Choroid plexus epithelial cell (primary cell): ENCODE measurements around the gene AKT2.
"Not testable (repeated sequence)": the region's sequence is repeated elsewhere in the genome, so short reads cannot be mapped to it uniquely, and the experiment has no call there.

Experiments used
- DNase-seq: peaks from one replicate; pipeline ENCODE4 v3.0.0-alpha.2; 2010; ENCODE audit warnings: low read depth
- H3K4me3 ChIP-seq: 2 replicates; pipeline ENCODE4 v1.5.1; 2011; ENCODE audit warnings: low read depth, mild to moderate bottlenecking, control low read depth, low read length, moderate library complexity
- TF ChIP-seq, protein P1 (sequence below): conservative IDR thresholded peaks from 2 replicates; pipeline ENCODE4 v1.5.1; 2011; ENCODE audit warnings: low read depth, mild to moderate bottlenecking, control low read depth, inconsistent platforms, low read length, moderate library complexity

The AKT2 gene

DNA sequence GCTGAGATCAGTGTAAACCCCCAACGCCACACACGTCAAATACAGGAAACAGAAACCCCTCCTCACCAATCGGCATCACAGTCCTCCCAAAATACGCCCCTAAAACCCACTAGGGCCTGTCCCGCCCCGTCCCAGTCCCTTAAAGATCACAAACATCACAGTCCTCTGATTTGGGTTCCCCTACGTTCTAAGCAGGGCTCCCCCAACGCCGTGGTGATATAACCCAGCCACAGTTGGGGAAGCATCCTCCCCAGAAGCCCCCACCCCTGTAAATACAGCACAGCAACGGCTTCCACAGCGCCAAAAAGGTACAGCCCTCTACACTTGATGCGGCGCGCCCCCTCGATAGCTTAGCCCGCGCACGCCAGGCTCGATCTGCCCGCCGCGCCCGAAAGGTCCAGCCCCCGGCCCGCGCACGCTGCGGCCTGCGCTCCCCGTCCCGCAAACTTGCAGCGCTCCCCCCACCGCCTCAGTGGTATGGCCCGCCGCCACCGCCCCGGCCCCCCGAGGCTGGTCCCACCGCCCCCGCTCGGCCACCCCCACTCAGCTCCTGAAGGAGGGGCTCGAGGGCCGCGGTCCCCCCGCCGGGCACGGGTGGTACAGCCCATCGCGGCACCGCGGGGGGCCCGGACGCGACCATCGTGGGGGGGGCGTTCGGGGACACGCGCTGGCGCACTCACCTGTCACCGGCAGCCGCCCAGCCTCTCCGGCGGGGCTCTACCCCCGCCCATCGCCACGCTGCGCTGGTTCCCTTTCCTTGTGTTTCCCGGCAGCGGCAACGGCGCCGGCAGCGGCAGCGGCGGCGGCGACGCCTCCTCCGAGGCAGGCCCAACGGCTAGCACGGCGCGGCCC lies at the start of gene AKT2:
AKT2 (minus strand) TSS at position 845 of the 852 bp plus-strand sequence. CDS start 20,078 bp downstream, outside the sequence.
- TF ChIP-seq, protein P1, sequence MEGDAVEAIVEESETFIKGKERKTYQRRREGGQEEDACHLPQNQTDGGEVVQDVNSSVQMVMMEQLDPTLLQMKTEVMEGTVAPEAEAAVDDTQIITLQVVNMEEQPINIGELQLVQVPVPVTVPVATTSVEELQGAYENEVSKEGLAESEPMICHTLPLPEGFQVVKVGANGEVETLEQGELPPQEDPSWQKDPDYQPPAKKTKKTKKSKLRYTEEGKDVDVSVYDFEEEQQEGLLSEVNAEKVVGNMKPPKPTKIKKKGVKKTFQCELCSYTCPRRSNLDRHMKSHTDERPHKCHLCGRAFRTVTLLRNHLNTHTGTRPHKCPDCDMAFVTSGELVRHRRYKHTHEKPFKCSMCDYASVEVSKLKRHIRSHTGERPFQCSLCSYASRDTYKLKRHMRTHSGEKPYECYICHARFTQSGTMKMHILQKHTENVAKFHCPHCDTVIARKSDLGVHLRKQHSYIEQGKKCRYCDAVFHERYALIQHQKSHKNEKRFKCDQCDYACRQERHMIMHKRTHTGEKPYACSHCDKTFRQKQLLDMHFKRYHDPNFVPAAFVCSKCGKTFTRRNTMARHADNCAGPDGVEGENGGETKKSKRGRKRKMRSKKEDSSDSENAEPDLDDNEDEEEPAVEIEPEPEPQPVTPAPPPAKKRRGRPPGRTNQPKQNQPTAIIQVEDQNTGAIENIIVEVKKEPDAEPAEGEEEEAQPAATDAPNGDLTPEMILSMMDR, result no peak
- DNase-seq, result peak; percentile 72
- H3K4me3 ChIP-seq, result peak within 1 kb of the TSS; percentile 88

DNA sequence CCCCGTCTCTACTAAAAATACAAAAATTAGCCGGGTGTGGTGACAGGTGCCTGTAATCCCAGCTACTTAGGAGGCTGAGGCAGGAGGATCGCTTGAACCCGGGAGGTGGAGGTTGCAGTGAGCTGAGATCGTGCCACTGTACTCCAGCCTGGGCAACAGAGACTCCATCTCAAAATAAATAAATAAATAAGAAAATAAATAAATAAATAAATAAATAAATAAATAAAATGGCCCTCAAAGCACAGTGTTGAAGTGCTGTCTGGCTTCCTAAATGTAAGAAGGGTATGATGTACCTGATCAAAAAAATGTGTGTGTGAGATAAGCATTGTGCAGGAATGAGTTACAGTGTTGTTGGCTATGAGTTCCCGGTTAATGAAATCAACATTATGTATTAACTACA lies 47.9 kb upstream of the AKT2 start:
- DNase-seq, H3K4me3 ChIP-seq: not testable (repeated sequence)

DNA sequence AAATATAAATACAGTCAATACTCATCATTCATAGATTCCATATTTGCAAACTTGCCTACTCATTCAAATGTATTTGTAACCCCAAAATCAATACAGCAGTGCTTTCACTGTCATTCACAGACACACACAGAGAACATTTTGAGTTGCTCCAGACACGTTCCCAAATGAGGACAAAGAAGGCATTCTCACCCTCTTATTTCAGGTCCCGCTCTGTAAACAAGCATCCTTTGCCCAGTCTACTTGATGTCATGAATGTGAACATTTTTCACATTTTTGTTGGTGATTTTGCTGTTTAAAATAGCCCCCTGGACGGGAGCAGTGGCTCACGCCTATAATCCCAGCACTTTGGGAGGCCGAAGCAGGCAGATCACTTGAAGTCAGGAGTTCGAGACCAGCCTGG lies 47.5 kb upstream of the AKT2 start:
- DNase-seq, result no peak
- TF ChIP-seq, protein P1, result no peak
- H3K4me3 ChIP-seq, result no peak overlapping the region

DNA sequence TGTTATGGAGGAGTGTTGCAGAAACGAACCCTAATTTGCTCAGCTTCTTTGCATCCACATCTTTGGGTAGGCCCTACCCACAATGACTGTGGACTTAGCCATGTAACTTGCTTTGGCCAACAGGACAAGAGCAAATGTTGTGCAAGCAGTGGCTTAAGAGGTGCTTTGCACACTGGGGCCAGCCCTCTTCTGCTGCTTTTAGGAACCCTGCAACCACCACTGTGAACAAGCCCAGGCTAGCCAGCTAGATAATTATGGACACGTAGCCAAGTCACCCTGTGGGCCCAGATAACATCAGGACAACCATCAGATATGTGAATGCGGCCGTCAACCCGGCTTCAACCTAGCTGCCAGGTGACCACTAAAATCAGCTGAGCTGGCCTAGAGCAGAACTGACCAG lies 45.9 kb upstream of the AKT2 start:
- no peak overlapping the region for H3K4me3 ChIP-seq
- no peak for DNase-seq
- TF ChIP-seq, protein P1, result no peak

DNA sequence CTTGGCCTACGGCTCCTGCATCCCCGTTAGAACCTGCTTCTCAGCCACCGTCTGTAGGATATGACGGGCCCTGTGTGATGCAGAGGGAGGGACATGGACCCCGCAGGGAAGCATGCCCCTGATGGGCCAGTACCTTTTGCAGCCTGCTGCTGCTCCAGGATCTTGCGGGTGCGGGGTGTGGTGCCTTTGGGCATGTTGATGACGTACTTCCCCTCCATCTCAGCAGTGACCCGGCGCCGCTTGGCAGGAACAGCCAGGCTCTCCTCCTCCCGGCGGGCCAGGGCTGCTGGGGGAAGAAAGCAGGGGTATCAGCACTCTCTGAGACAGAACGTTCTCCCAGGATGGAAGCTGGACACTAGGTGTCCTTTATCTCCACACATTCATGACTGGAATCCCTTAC lies 41.1 kb upstream of the AKT2 start:
- DNase-seq, result no peak
- H3K4me3 ChIP-seq, result no peak overlapping the region
- TF ChIP-seq, protein P1, result no peak

DNA sequence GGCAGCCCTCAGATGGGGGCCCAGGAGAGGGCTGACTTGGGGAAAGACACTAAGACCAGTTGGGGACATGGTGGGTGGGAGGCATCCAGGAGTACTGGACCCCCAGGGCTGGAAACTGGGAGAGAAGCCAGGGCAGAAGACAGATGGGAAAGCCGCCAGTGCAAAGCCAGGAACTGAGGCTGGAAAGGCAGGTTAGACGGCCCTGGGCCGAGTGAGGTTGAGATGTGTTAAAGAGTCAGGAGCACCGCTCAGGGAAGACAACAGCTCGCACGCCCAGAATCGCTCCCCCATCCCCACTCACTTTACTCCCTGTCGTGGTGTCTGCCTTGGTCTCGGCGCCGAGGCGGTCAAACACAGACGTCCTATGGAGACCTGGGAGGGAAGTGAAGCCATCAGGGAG lies 38.6 kb upstream of the AKT2 start:
- TF ChIP-seq, protein P1, result no peak
- no peak overlapping the region for H3K4me3 ChIP-seq
- DNase-seq, result no peak

DNA sequence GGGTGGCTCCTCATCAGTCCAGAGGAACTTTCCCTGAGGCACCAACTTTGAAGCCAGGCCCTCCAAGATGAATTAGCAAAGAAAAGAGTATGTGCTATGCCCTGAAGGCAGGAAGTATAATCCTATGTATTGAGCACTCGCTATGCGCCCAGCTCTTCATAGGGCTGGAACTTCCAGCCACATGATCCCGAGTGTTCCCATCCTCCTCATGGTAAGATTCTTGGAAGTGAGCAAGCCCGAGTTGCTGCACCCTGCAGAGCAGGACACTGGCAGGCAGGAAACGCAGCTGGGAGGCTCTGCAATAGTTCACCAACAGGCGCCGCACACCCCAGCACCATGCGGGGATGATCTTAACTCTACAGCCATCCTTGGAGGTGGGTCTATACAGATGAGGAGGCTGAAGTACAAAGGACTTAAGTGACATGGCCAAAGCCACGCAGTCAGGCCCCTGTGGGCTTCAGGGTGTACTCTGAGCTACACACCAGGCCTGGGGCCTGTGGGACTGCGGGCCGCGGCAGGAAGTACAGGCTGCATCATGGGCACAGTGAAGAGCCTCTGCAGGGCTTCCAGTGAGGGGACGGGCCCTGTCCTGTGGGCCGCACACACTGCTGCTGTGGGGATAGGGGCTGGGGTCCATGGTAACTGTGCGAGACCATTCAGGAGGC lies 37.9 kb upstream of the AKT2 start:
- no peak overlapping the region for H3K4me3 ChIP-seq
- peak; percentile 80 for DNase-seq
- TF ChIP-seq, protein P1, result peak; percentile 43
